NT2/D1 (cell line): ENCODE results near the gene HBA2.
"Not testable (repeated sequence)": the region's sequence is repeated elsewhere in the genome, so short reads cannot be mapped to it uniquely, and the experiment has no call there.

Source experiments
- DNase-seq: peaks from one replicate; pipeline ENCODE4 v3.0.0-alpha.2; 2011; ENCODE audit warnings: low read depth, low spot score
- H3K27me3 ChIP-seq: 2 replicates; pipeline ENCODE4 v1.6.0; 2011; ENCODE audit warnings: mild to moderate bottlenecking; ENCODE audit not compliant: insufficient read length, insufficient read depth
- H3K36me3 ChIP-seq: 2 replicates; pipeline ENCODE4 v1.6.1; 2011; ENCODE audit warnings: mild to moderate bottlenecking, low read length, mixed read lengths; ENCODE audit not compliant: insufficient read depth, insufficient read length
- H3K4me1 ChIP-seq: 2 replicates; pipeline ENCODE4 v1.5.1; 2011; ENCODE audit not compliant: insufficient read depth, insufficient read length
- H3K4me3 ChIP-seq: 2 replicates; pipeline ENCODE4 v1.5.1; 2011; ENCODE audit warnings: low read depth; ENCODE audit not compliant: insufficient read length
- H3K9ac ChIP-seq: 2 replicates; pipeline ENCODE4 v1.6.0; 2011; ENCODE audit warnings: low read depth; ENCODE audit not compliant: insufficient read length
- H3K9me3 ChIP-seq: 2 replicates; pipeline ENCODE4 v1.5.1; 2011; ENCODE audit warnings: mild to moderate bottlenecking, low read length; ENCODE audit not compliant: insufficient read depth
- SUZ12 ChIP-seq: IDR thresholded peaks from 2 replicates; pipeline ENCODE4 v1.6.1; 2011; ENCODE audit not compliant: insufficient read length, insufficient read depth; ENCODE audit errors: extremely low read depth
- YY1 ChIP-seq: IDR thresholded peaks from 2 replicates; pipeline ENCODE4 v1.6.1; 2011; ENCODE audit not compliant: insufficient read length, insufficient read depth
- ZNF274 ChIP-seq: IDR thresholded peaks from 2 replicates; pipeline ENCODE4 v1.6.1; 2011; ENCODE audit warnings: mild to moderate bottlenecking, low read depth, low read length

HBA2 gene

GRCh38 chr16:200388-200787 lies 27.7 kb downstream of the HBA2 start:
- Histone ChIP-seq H3K36me3 (peaks cover 73% of the 10 kb centered on the region), H3K9me3 (no peaks in the 10 kb centered on the region), H3K4me1 (no peaks in the 10 kb centered on the region), H3K4me3 (no peak overlapping the region), H3K27me3 (no peaks in the 10 kb centered on the region), H3K9ac (no peak overlapping the region)
- DNase-seq, result peak; percentile 33
- TF ChIP-seq YY1 (no peak), ZNF274 (no peak), SUZ12 (no peak)

- Histone ChIP-seq H3K27me3 (no peaks in the 10 kb centered on the region), H3K4me3 (no peak overlapping the region), H3K36me3 (peaks cover 75% of the 10 kb centered on the region), H3K9me3 (no peaks in the 10 kb centered on the region), H3K4me1 (no peaks in the 10 kb centered on the region), H3K9ac (no peak overlapping the region)
- TF ChIP-seq ZNF274, result no peak
- no peak for TF ChIP-seq YY1
- TF ChIP-seq SUZ12, result no peak
- no peak for DNase-seq
Measured at GRCh38 chr16:203246-203645, 30.6 kb downstream of the HBA2 start.

DNA sequence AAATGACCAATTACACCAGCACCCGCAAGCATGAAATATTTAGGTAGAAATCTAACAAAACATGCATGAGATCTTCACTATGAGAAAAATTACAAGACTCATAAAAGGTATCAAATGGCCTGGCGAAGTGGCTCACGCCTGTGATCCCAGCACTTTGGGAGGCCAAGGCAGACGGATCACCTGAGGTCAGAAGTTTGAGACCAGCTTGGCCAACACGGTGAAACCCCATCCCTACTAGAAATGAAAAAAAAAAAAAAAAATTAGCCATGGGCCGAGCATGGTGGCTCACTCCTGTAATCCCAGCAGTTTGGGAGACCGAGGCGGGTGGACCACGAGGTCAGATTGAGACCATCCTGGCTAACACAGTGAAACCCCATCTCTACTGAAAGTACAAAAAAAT lies 31.4 kb downstream of the HBA2 start:
- DNase-seq, H3K27me3 ChIP-seq, H3K4me1 ChIP-seq, H3K4me3 ChIP-seq, H3K9me3 ChIP-seq, H3K9ac ChIP-seq: not testable (repeated sequence)
- peaks cover 75% of the 10 kb centered on the region for H3K36me3 ChIP-seq

- not testable (repeated sequence) for DNase-seq, H3K27me3 ChIP-seq, H3K4me1 ChIP-seq, H3K9ac ChIP-seq, H3K9me3 ChIP-seq, H3K4me3 ChIP-seq
- peaks cover 91% of the 10 kb centered on the region for H3K36me3 ChIP-seq
Measured at GRCh38 chr16:209359-209758, 36.7 kb downstream of the HBA2 start.

- not testable (repeated sequence) for H3K27me3 ChIP-seq, H3K4me1 ChIP-seq, H3K9me3 ChIP-seq, H3K4me3 ChIP-seq, DNase-seq, H3K9ac ChIP-seq
- peaks cover 90% of the 10 kb centered on the region for H3K36me3 ChIP-seq
Measured at GRCh38 chr16:211631-212180, 39.0 kb downstream of the HBA2 start.

GRCh38 chr16:212999-213398 lies 40.3 kb downstream of the HBA2 start:
- no peak for DNase-seq
- Histone ChIP-seq H3K36me3 (peaks cover 90% of the 10 kb centered on the region), H3K9ac (no peak overlapping the region), H3K4me3 (no peak overlapping the region), H3K9me3 (no peaks in the 10 kb centered on the region), H3K27me3 (no peaks in the 10 kb centered on the region), H3K4me1 (no peaks in the 10 kb centered on the region)
- TF ChIP-seq SUZ12 (no peak), ZNF274 (no peak), YY1 (no peak)

DNA sequence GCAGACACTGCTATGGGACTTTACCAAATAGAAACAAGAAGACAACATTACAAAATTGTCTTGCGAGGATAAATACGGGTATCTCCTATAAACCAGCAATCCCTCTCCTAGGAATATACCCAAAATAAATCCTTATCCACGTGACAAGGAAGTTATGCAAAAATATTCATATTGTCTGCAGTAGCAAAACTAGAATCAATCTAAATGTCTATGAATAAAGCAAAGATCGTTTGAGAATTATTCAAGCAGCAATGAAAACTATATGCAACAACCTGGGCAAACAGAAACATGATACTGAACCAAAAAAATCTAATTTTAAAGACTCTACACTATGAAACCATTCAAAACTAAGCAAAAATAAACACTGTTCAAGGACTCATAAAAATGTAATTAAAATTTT lies 47.3 kb downstream of the HBA2 start:
- Histone ChIP-seq H3K36me3 (peaks cover 88% of the 10 kb centered on the region), H3K9me3 (no peaks in the 10 kb centered on the region), H3K4me1 (no peaks in the 10 kb centered on the region), H3K4me3 (no peak overlapping the region), H3K9ac (no peak overlapping the region), H3K27me3 (no peaks in the 10 kb centered on the region)
- TF ChIP-seq ZNF274 (no peak), YY1 (no peak), SUZ12 (no peak)
- no peak for DNase-seq
